ENCODE results near the gene EEF1AKMT4. TPM values are rescaled to one million over a fixed set of nuclear protein-coding genes. Genes with fewer than 3 reads are reported as not detected.

EEF1AKMT4 gene
- total and polyA plus RNA-seq, 4 donors = 2.1 to 13.9 (median 10.8) TPM

DNA sequence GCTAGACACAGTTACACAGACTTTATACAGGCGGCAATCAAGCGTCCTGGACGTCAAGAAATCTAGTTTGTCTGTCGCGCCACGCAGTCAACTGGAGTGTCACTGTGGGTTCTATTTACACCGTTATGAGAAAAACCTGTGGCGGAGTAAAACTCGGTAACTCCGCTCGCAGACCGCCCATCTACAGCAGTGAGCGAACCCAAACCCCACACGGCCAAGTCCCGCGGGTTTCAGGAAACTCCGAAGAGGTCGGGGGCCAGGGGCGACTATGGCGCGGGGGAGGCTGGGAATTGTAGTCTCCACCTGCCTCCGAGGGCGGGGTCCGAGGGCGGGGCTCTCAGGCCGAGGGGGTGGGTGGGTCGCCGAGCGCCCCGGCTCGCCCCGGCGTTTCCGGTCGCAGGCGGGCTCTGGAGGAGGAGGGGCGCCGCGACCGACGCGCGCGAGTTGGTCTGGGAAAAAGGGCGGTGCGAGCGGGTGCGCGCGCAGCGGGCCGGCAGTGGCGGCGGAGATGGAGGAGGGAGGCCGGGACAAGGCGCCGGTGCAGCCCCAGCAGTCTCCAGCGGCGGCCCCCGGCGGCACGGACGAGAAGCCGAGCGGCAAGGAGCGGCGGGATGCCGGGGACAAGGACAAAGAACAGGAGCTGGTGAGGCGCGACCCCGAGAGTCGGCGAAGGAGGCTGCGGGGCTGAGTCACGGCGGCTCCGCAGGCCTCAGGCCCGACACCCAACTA is 49.5 kb downstream of the EEF1AKMT4 start, which contains the start of gene PSMD2:
PSMD2 (plus strand) TSS at position 483 of the 729 bp plus-strand sequence; CDS start at position 509, 26 bp downstream.
- peak; percentile 97 for DNase-seq (ENCODE audit: low spot score)
- H3K36me3 ChIP-seq (ENCODE audit: control insufficient read depth in 4 of 4, insufficient read depth in 3 of 4, low read depth in 1 of 4, low read length in 3 of 4) = peaks cover 4 to 32% (median 30%) of the 10 kb centered on the region in 4 donors
- peak within 1 kb of the TSS; percentile 77 to 98 (median 79) for H3K4me3 ChIP-seq (ENCODE audit: low read depth in 1 of 3, low read length in 3 of 3)
- peak within 1 kb of the TSS; percentile 54 to 87 for H3K27ac ChIP-seq (ENCODE audit: low read depth in 1 of 2, low read length in 2 of 2)
- under 1% methylated on average over 78 of the region's 78 CpGs for WGBS
- H3K9me3 ChIP-seq (ENCODE audit: control insufficient read depth in 4 of 4, low read length in 3 of 4) = no peaks in the 10 kb centered on the region
- H3K9ac ChIP-seq (ENCODE audit: low read depth in 1 of 2, low read length in 2 of 2) = peak within 1 kb of the TSS; percentile 79 to 94
- TF ChIP-seq TAF1 (conservative IDR thresholded peaks at IDR 0.05) = peak; percentile 83
- TF ChIP-seq, protein P1, sequence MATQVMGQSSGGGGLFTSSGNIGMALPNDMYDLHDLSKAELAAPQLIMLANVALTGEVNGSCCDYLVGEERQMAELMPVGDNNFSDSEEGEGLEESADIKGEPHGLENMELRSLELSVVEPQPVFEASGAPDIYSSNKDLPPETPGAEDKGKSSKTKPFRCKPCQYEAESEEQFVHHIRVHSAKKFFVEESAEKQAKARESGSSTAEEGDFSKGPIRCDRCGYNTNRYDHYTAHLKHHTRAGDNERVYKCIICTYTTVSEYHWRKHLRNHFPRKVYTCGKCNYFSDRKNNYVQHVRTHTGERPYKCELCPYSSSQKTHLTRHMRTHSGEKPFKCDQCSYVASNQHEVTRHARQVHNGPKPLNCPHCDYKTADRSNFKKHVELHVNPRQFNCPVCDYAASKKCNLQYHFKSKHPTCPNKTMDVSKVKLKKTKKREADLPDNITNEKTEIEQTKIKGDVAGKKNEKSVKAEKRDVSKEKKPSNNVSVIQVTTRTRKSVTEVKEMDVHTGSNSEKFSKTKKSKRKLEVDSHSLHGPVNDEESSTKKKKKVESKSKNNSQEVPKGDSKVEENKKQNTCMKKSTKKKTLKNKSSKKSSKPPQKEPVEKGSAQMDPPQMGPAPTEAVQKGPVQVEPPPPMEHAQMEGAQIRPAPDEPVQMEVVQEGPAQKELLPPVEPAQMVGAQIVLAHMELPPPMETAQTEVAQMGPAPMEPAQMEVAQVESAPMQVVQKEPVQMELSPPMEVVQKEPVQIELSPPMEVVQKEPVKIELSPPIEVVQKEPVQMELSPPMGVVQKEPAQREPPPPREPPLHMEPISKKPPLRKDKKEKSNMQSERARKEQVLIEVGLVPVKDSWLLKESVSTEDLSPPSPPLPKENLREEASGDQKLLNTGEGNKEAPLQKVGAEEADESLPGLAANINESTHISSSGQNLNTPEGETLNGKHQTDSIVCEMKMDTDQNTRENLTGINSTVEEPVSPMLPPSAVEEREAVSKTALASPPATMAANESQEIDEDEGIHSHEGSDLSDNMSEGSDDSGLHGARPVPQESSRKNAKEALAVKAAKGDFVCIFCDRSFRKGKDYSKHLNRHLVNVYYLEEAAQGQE (IDR thresholded peaks at IDR 0.05) = peak; percentile 43
- peak in 1 of 2 donors; percentile 83 for TF ChIP-seq GABPA (IDR thresholded peaks at IDR 0.05 in 1 of 2, conservative IDR thresholded peaks at IDR 0.05 in 1 of 2)
- peak; percentile 56 for TF ChIP-seq YY1 (IDR thresholded peaks at IDR 0.05)
- TF ChIP-seq EGR1 (IDR thresholded peaks at IDR 0.05; ENCODE audit: low read depth in 2 of 2) = no peak
- TF ChIP-seq, protein P2, sequence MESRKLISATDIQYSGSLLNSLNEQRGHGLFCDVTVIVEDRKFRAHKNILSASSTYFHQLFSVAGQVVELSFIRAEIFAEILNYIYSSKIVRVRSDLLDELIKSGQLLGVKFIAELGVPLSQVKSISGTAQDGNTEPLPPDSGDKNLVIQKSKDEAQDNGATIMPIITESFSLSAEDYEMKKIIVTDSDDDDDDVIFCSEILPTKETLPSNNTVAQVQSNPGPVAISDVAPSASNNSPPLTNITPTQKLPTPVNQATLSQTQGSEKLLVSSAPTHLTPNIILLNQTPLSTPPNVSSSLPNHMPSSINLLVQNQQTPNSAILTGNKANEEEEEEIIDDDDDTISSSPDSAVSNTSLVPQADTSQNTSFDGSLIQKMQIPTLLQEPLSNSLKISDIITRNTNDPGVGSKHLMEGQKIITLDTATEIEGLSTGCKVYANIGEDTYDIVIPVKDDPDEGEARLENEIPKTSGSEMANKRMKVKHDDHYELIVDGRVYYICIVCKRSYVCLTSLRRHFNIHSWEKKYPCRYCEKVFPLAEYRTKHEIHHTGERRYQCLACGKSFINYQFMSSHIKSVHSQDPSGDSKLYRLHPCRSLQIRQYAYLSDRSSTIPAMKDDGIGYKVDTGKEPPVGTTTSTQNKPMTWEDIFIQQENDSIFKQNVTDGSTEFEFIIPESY (IDR thresholded peaks at IDR 0.05) = peak; percentile 98
- peak; percentile 14 to 28 for TF ChIP-seq RXRA (IDR thresholded peaks at IDR 0.05)
- TF ChIP-seq SP1 (IDR thresholded peaks at IDR 0.05) = peak; percentile 40
- TF ChIP-seq, protein P3, sequence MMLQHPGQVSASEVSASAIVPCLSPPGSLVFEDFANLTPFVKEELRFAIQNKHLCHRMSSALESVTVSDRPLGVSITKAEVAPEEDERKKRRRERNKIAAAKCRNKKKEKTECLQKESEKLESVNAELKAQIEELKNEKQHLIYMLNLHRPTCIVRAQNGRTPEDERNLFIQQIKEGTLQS (IDR thresholded peaks at IDR 0.05) = no peak
- TF ChIP-seq HNF4A (conservative IDR thresholded peaks at IDR 0.05) = peak in 1 of 2 donors; percentile 6
- peaks cover 0 to 17% (median 13%) of the 10 kb centered on the region in 4 donors for H3K4me1 ChIP-seq (ENCODE audit: control insufficient read depth in 4 of 4, insufficient read depth in 4 of 4, low read length in 3 of 4)
- H3K27me3 ChIP-seq (ENCODE audit: control insufficient read depth in 4 of 4, insufficient read depth in 4 of 4, low read length in 3 of 4) = no peaks in the 10 kb centered on the region

DNA sequence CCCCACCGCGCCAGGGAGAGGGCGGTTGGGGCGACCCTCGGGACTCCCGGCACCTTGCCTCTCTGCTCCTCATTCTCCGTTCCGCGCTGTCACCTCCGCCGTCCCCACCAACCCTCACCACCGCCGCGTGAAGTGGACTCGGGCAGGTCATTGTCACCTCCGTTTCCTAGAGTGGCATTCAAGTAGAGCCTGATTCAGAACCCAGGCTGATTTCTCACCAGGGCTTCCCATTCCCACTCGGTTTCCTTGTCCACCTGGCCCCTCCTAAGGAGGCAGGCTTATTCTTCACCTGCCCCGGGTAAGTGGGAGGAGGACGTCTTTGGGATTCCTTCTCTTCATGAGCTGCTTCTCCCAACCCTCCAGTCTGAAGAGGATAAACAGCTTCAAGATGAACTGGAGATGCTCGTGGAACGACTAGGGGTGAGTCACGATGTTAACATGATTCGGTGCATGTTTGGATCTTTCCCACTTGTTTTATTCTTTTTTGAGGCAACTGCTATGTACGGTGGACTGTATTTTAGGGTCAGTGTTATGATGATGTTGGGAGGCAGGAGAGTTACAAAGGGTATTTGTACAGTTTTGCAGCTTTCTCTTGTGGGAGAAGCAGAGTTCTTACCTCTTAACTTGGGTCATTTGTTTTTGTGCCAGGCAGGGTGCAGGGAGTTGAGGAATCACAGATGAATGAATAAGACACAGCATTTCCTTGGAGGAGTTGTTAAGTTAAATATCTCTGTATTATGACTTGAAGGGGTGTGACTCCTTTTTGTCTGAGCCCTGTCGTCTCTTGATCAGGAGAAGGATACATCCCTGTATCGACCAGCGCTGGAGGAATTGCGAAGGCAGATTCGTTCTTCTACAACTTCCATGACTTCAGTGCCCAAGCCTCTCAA is 50.3 kb downstream of the EEF1AKMT4 start:
- WGBS = 16% methylated on average over 29 of the region's 29 CpGs
- Histone ChIP-seq H3K27me3 (ENCODE audit: control insufficient read depth in 4 of 4, insufficient read depth in 4 of 4, low read length in 3 of 4) (no peaks in the 10 kb centered on the region), H3K27ac (ENCODE audit: low read depth in 1 of 2, low read length in 2 of 2) (peak overlapping the region; percentile 50 to 55), H3K36me3 (ENCODE audit: control insufficient read depth in 4 of 4, insufficient read depth in 3 of 4, low read depth in 1 of 4, low read length in 3 of 4) (peaks cover 4 to 40% (median 36%) of the 10 kb centered on the region in 4 donors), H3K9me3 (ENCODE audit: control insufficient read depth in 4 of 4, low read length in 3 of 4) (no peaks in the 10 kb centered on the region), H3K4me1 (ENCODE audit: control insufficient read depth in 4 of 4, insufficient read depth in 4 of 4, low read length in 3 of 4) (peaks cover 0 to 17% (median 13%) of the 10 kb centered on the region in 4 donors), H3K4me3 (ENCODE audit: low read depth in 1 of 3, low read length in 3 of 3) (peak overlapping the region; percentile 77 to 98 (median 79)), H3K9ac (ENCODE audit: low read depth in 1 of 2, low read length in 2 of 2) (peak overlapping the region; percentile 61 to 94)
- DNase-seq (ENCODE audit: low spot score) = no peak
- TF ChIP-seq HNF4G (IDR thresholded peaks at IDR 0.05) (no peak), FOXA2 (IDR thresholded peaks at IDR 0.05) (no peak), GABPA (IDR thresholded peaks at IDR 0.05 in 1 of 2, conservative IDR thresholded peaks at IDR 0.05 in 1 of 2) (no peak), JUND (IDR thresholded peaks at IDR 0.05) (no peak), HNF4A (conservative IDR thresholded peaks at IDR 0.05) (no peak), RAD21 (IDR thresholded peaks at IDR 0.05) (no peak), FOXA1 (IDR thresholded peaks at IDR 0.05) (no peak), SP1 (IDR thresholded peaks at IDR 0.05) (no peak), RXRA (IDR thresholded peaks at IDR 0.05) (no peak)
- TF ChIP-seq, protein P1 (IDR thresholded peaks at IDR 0.05) = no peak
- TF ChIP-seq, protein P4, sequence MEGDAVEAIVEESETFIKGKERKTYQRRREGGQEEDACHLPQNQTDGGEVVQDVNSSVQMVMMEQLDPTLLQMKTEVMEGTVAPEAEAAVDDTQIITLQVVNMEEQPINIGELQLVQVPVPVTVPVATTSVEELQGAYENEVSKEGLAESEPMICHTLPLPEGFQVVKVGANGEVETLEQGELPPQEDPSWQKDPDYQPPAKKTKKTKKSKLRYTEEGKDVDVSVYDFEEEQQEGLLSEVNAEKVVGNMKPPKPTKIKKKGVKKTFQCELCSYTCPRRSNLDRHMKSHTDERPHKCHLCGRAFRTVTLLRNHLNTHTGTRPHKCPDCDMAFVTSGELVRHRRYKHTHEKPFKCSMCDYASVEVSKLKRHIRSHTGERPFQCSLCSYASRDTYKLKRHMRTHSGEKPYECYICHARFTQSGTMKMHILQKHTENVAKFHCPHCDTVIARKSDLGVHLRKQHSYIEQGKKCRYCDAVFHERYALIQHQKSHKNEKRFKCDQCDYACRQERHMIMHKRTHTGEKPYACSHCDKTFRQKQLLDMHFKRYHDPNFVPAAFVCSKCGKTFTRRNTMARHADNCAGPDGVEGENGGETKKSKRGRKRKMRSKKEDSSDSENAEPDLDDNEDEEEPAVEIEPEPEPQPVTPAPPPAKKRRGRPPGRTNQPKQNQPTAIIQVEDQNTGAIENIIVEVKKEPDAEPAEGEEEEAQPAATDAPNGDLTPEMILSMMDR (IDR thresholded peaks at IDR 0.05; ENCODE audit: low read depth, low read length, missing input control) = no peak
- TF ChIP-seq, protein P5, sequence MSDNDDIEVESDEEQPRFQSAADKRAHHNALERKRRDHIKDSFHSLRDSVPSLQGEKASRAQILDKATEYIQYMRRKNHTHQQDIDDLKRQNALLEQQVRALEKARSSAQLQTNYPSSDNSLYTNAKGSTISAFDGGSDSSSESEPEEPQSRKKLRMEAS (IDR thresholded peaks at IDR 0.05) = no peak
